GM18517 (cell line): ENCODE data around the gene DNPEP.
A peak's percentile ranks its signal among the peaks of the same experiment; 100 is the strongest.

Experiments
- ATAC-seq: cut with Tn5 transposase; IDR thresholded peaks from one replicate; pipeline ENCODE4 v1.9.1; 2021; ENCODE audit warnings: mild to moderate bottlenecking, moderate library complexity; ENCODE audit not compliant: unreplicated experiment

Gene DNPEP

GRCh38 chr2:219368690-219369191, 19.0 kb downstream of the DNPEP start:
- no peak for ATAC-seq

- ATAC-seq, result peak; percentile 84
Measured at GRCh38 chr2:219362524-219363164, 25.1 kb downstream of the DNPEP start.

- ATAC-seq, result no peak
Measured at GRCh38 chr2:219362072-219362471, 25.6 kb downstream of the DNPEP start.

- no peak for ATAC-seq
Measured at GRCh38 chr2:219358170-219359075, 29.3 kb downstream of the DNPEP start.

GRCh38 chr2:219356834-219357233, 30.9 kb downstream of the DNPEP start:
- no peak for ATAC-seq

GRCh38 chr2:219354582-219354981, 33.1 kb downstream of the DNPEP start:
- no peak for ATAC-seq

- no peak for ATAC-seq
Measured at GRCh38 chr2:219353129-219353528, 34.6 kb downstream of the DNPEP start.

GRCh38 chr2:219352448-219353023, 35.2 kb downstream of the DNPEP start:
- ATAC-seq, result no peak

GRCh38 chr2:219350710-219351221, 36.9 kb downstream of the DNPEP start:
- ATAC-seq, result no peak

GRCh38 chr2:219350215-219350614, 37.5 kb downstream of the DNPEP start:
- no peak for ATAC-seq

GRCh38 chr2:219344751-219345430, 42.8 kb downstream of the DNPEP start:
- no peak for ATAC-seq

GRCh38 chr2:219335373-219335786, 52.3 kb downstream of the DNPEP start:
- no peak for ATAC-seq

GRCh38 chr2:219334076-219334475, 53.6 kb downstream of the DNPEP start:
- no peak for ATAC-seq

GRCh38 chr2:219332542-219332941, 55.2 kb downstream of the DNPEP start, which contains the start of gene RESP18:
Gene RESP18, minus strand, starts transcription at chr2:219332744.
- no peak for ATAC-seq

GRCh38 chr2:219331560-219332213, 56.0 kb downstream of the DNPEP start:
- ATAC-seq, result no peak

GRCh38 chr2:219327719-219328118, 60.0 kb downstream of the DNPEP start:
- no peak for ATAC-seq

- no peak for ATAC-seq
Measured at GRCh38 chr2:219325657-219326315, 61.9 kb downstream of the DNPEP start.

- no peak for ATAC-seq
Measured at GRCh38 chr2:219325136-219325535, 62.6 kb downstream of the DNPEP start.

- ATAC-seq, result no peak
Measured at GRCh38 chr2:219323434-219323833, 64.3 kb downstream of the DNPEP start.
